ENCODE results near the gene OGA. TPM values are rescaled to one million over a fixed set of nuclear protein-coding genes. Genes with fewer than 3 reads are reported as not detected.

Gene OGA
- total RNA-seq, 2 experiments from 2014 or later: 93.2 to 105 TPM

- ChIA-PET CTCF (interaction anchor here (1.0 to 3.1 kb wide), 5 partner anchors 10 to 227 kb away, joined by 3 to 11 read pairs (median 3); no protein-coding TSS in a partner anchor), POLR2A (interaction anchor here (0.6 kb wide), 1 partner anchor 158 kb away, joined by 3 read pairs; no protein-coding TSS in a partner anchor)
- intact Hi-C loops (cut with micrococcal nuclease): loop anchor here (10.0 kb wide), 1 partner anchor 89 kb away; no protein-coding TSS in a partner anchor
- no peaks in the 10 kb centered on the region for H3K9me3 Mint-ChIP-seq
- no peak for DNase-seq
- no peak overlapping the region for H3K4me3 Mint-ChIP-seq
- peaks cover 2% of the 10 kb centered on the region for H3K27me3 Mint-ChIP-seq
- H3K27ac Mint-ChIP-seq: no peak overlapping the region
- H3K36me3 Mint-ChIP-seq: peaks cover 5% of the 10 kb centered on the region
- H3K4me1 Mint-ChIP-seq (ENCODE audit: low read depth): peaks cover 28% of the 10 kb centered on the region
Measured at GRCh38 chr10:101845893-101846292, 27.6 kb upstream of the OGA start.

- ChIA-PET POLR2A (interaction anchor here (1.1 kb wide), 1 partner anchor 25 kb away, joined by 3 read pairs; no protein-coding TSS in a partner anchor), CTCF (interaction anchor here (0.6 to 9.6 kb wide), 12 partner anchors 8 to 303 kb away, joined by 3 to 248 read pairs (median 8); partner anchors contain the start of gene OGA)
- peak within 1 kb of the TSS; percentile 74 for H3K4me3 Mint-ChIP-seq
- H3K9me3 Mint-ChIP-seq: no peaks in the 10 kb centered on the region
- peaks cover 5% of the 10 kb centered on the region for H3K36me3 Mint-ChIP-seq
- peak; percentile 73 for DNase-seq
- intact Hi-C loops (cut with micrococcal nuclease): loop anchor here (2.0 to 10.0 kb wide), 2 partner anchors 91 to 221 kb away; partner anchors contain the start of gene HPS6
- H3K4me1 Mint-ChIP-seq (ENCODE audit: low read depth): peaks cover 45% of the 10 kb centered on the region
- no peak within 1 kb of the TSS for H3K27ac Mint-ChIP-seq
- H3K27me3 Mint-ChIP-seq: peaks cover 2% of the 10 kb centered on the region
Measured at GRCh38 chr10:101843032-101844021, 25.1 kb upstream of the OGA start, which contains the start of gene KCNIP2. Gene KCNIP2 (minus strand): TSS chr10:101843800. CDS start chr10:101843568, 232 bp downstream.

DNA sequence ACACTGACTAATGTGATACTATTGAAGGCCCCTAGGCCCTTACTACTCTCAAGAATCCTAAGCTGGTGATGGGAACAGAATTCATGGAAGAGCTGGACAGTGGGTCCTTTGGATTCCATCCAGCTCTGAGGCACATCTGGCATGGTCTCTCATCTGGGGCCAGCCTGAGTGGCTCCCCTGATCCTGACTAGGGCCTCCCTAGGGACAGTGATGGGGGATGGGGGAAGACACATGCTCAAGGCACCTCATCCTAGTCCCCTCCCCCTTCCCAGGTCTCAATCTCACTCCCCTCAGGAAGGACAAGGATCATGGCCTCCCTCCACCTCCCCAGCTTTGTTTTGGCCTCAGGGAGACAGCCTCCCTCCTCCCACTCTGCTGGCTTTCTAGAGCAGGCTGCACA lies 23.6 kb upstream of the OGA start:
- DNase-seq: no peak
- H3K4me3 Mint-ChIP-seq: no peak overlapping the region
- CTCF ChIA-PET: interaction anchor here (0.5 to 9.6 kb wide), 33 partner anchors 8 to 620 kb away, joined by 3 to 248 read pairs (median 11); partner anchors contain the start of genes ARMH3, HPS6 and OGA

GRCh38 chr10:101840741-101841453 lies 22.7 kb upstream of the OGA start:
- DNase-seq: peak; percentile 88
- POLR2A ChIA-PET: interaction anchor here (1.2 to 2.6 kb wide), 4 partner anchors 11 to 169 kb away, joined by 3 to 15 read pairs (median 8); partner anchors contain the start of gene OGA
- CTCF ChIA-PET: interaction anchor here (0.5 to 9.6 kb wide), 64 partner anchors 8 to 679 kb away, joined by 3 to 248 read pairs (median 4); partner anchors contain the start of genes ARMH3, HPS6, NPM3 and OGA
- no peaks in the 10 kb centered on the region for H3K9me3 Mint-ChIP-seq
- intact Hi-C loops (cut with micrococcal nuclease): loop anchor here (1.0 to 10.0 kb wide), 5 partner anchors 24 to 232 kb away; partner anchors contain the start of gene NPM3
- peaks cover 48% of the 10 kb centered on the region for H3K4me1 Mint-ChIP-seq (ENCODE audit: low read depth)
- H3K36me3 Mint-ChIP-seq: no peaks in the 10 kb centered on the region
- H3K27ac Mint-ChIP-seq: no peak overlapping the region
- peaks cover 2% of the 10 kb centered on the region for H3K27me3 Mint-ChIP-seq
- peak overlapping the region; percentile 74 for H3K4me3 Mint-ChIP-seq

More for the DNA sequence above, 23.6 kb upstream of the OGA start:
- peaks cover 2% of the 10 kb centered on the region for H3K27me3 Mint-ChIP-seq
- intact Hi-C loops (cut with micrococcal nuclease): loop anchor here (2.0 to 10.0 kb wide), 3 partner anchors 59 to 223 kb away; partner anchors contain the start of genes HPS6 and NPM3
- peaks cover 45% of the 10 kb centered on the region for H3K4me1 Mint-ChIP-seq (ENCODE audit: low read depth)
- H3K9me3 Mint-ChIP-seq: no peaks in the 10 kb centered on the region
- no peak overlapping the region for H3K27ac Mint-ChIP-seq
- H3K36me3 Mint-ChIP-seq: no peaks in the 10 kb centered on the region
- POLR2A ChIA-PET: interaction anchor here (1.1 to 2.6 kb wide), 4 partner anchors 12 to 39 kb away, joined by 3 to 15 read pairs (median 4); partner anchors contain the start of gene OGA

DNA sequence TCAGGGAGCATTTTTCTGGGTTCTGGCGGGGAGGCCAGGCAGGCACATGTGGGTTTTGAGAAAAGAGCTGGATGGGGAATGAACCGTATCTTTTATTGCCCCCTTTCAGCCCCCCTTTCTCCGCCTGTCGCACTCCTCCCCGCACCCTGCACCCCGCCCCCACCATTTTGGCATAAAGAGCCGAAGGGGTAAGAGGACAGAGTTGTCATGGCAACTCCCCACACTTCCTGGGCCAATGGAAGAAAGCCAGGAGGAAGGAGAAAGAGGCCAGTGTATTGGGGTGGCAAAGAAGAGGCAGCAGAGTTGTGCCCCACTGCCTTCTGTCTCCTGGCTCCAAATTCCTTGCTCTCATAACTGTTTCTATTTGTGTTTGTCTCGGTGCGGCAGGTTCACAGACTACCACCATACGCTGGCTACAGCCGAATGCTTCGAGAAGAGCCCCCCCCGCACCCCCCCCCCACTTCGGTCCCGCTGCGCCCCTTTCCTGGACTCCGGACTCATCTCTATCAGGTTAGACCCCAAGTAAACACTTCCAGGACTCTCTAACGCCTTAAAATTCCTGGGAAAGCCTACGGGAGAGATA lies 21.9 kb upstream of the OGA start:
- ChIA-PET POLR2A (interaction anchor here (1.2 to 2.6 kb wide), 4 partner anchors 10 to 170 kb away, joined by 3 to 15 read pairs (median 8); partner anchors contain the start of gene OGA), CTCF (interaction anchor here (0.6 to 9.6 kb wide), 58 partner anchors 9 to 630 kb away, joined by 3 to 248 read pairs (median 4); partner anchors contain the start of genes ARMH3, HPS6, NPM3 and OGA)
- DNase-seq: peak; percentile 51
- Mint-ChIP-seq H3K4me3 (peak overlapping the region; percentile 74), H3K9me3 (no peaks in the 10 kb centered on the region), H3K27ac (no peak overlapping the region), H3K4me1 (ENCODE audit: low read depth) (peaks cover 54% of the 10 kb centered on the region), H3K36me3 (no peaks in the 10 kb centered on the region), H3K27me3 (peaks cover 2% of the 10 kb centered on the region)
- intact Hi-C loops (cut with micrococcal nuclease): loop anchor here (1.0 to 10.0 kb wide), 5 partner anchors 23 to 233 kb away; partner anchors contain the start of gene NPM3

- H3K4me1 Mint-ChIP-seq (ENCODE audit: low read depth): peaks cover 60% of the 10 kb centered on the region
- peaks cover 2% of the 10 kb centered on the region for H3K27me3 Mint-ChIP-seq
- peak; percentile 74 for DNase-seq
- no peaks in the 10 kb centered on the region for H3K9me3 Mint-ChIP-seq
- peak overlapping the region; percentile 74 for H3K4me3 Mint-ChIP-seq
- no peaks in the 10 kb centered on the region for H3K36me3 Mint-ChIP-seq
- intact Hi-C loops (cut with micrococcal nuclease): loop anchor here (1.0 to 10.0 kb wide), 5 partner anchors 22 to 234 kb away; partner anchors contain the start of gene NPM3
- CTCF ChIA-PET: interaction anchor here (0.6 to 9.6 kb wide), 20 partner anchors 9 to 237 kb away, joined by 3 to 248 read pairs (median 12); partner anchors contain the start of genes ARMH3, NPM3 and OGA
- POLR2A ChIA-PET: interaction anchor here (2.6 kb wide), 1 partner anchor 21 kb away, joined by 15 read pairs; the partner anchor contains the start of gene OGA
- no peak overlapping the region for H3K27ac Mint-ChIP-seq
Measured at GRCh38 chr10:101839416-101840063, 21.3 kb upstream of the OGA start.

- Mint-ChIP-seq H3K4me3 (no peak overlapping the region), H3K9me3 (no peaks in the 10 kb centered on the region), H3K27me3 (peaks cover 2% of the 10 kb centered on the region), H3K4me1 (ENCODE audit: low read depth) (peaks cover 60% of the 10 kb centered on the region), H3K36me3 (no peaks in the 10 kb centered on the region), H3K27ac (no peak overlapping the region)
- ChIA-PET POLR2A (interaction anchor here (2.6 kb wide), 1 partner anchor 20 kb away, joined by 15 read pairs; the partner anchor contains the start of gene OGA), CTCF (interaction anchor here (0.6 to 9.6 kb wide), 13 partner anchors 8 to 235 kb away, joined by 3 to 248 read pairs (median 13); partner anchors contain the start of genes ARMH3, NPM3 and OGA)
- DNase-seq: no peak
- intact Hi-C loops (cut with micrococcal nuclease): no loop called here
Measured at GRCh38 chr10:101839002-101839401, 20.8 kb upstream of the OGA start.

DNA sequence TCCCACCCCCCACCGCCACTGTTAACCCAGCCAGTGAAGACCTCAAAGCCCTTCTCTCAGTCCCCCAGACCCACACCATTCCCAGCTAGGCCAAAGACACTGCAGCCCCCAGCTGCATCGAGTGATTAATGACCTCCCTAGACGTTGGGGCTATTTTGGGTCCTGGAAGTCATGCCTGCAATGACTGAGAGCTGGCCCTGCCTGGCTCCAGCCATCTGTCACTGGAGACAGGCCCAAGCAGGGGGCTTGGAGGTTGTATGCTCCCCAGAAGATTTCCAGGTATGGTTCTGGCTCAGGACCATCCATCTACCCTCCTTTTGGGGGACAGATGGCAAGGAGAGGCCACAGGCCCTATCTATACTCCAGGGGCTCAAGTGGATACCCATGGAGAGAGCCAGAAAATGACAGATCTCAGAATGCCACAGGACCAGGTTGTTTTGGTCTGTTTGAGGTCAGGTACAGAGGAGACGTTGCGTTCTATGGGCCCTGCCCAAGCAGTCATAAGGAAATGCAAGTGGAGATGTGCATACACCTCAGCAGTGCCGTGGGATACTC lies 20.2 kb upstream of the OGA start:
- no peak for DNase-seq
- H3K4me1 Mint-ChIP-seq (ENCODE audit: low read depth): peaks cover 63% of the 10 kb centered on the region
- no peaks in the 10 kb centered on the region for H3K36me3 Mint-ChIP-seq
- H3K27ac Mint-ChIP-seq: no peak overlapping the region
- no peak overlapping the region for H3K4me3 Mint-ChIP-seq
- intact Hi-C loops (cut with micrococcal nuclease): no loop called here
- ChIA-PET CTCF (interaction anchor here (0.7 to 9.6 kb wide), 7 partner anchors 12 to 256 kb away, joined by 3 to 248 read pairs (median 6); no protein-coding TSS in a partner anchor), POLR2A (interaction anchor here (1.1 kb wide), 1 partner anchor 21 kb away, joined by 3 read pairs; no protein-coding TSS in a partner anchor)
- H3K27me3 Mint-ChIP-seq: peaks cover 2% of the 10 kb centered on the region
- H3K9me3 Mint-ChIP-seq: no peaks in the 10 kb centered on the region

GRCh38 chr10:101837748-101838147 lies 19.5 kb upstream of the OGA start:
- peaks cover 2% of the 10 kb centered on the region for H3K27me3 Mint-ChIP-seq
- H3K36me3 Mint-ChIP-seq: no peaks in the 10 kb centered on the region
- H3K4me1 Mint-ChIP-seq (ENCODE audit: low read depth): peaks cover 64% of the 10 kb centered on the region
- no peak overlapping the region for H3K4me3 Mint-ChIP-seq
- no peak overlapping the region for H3K27ac Mint-ChIP-seq
- ChIA-PET CTCF (interaction anchor here (1.1 to 9.6 kb wide), 6 partner anchors 13 to 257 kb away, joined by 3 to 248 read pairs (median 18); partner anchors contain the start of gene OGA), POLR2A (interaction anchor here (1.1 kb wide), 1 partner anchor 20 kb away, joined by 3 read pairs; no protein-coding TSS in a partner anchor)
- intact Hi-C loops (cut with micrococcal nuclease): no loop called here
- H3K9me3 Mint-ChIP-seq: no peaks in the 10 kb centered on the region
- no peak for DNase-seq
